ENCODE results near the gene PABPN1L. TPM values are rescaled to one million over a fixed set of nuclear protein-coding genes. Genes with fewer than 3 reads are reported as not detected.

PABPN1L gene
- total and polyA plus RNA-seq, 2 donors (not counting 3 experiments of a cell fraction or from before 2014, with no cell fraction given): not detected

DNA sequence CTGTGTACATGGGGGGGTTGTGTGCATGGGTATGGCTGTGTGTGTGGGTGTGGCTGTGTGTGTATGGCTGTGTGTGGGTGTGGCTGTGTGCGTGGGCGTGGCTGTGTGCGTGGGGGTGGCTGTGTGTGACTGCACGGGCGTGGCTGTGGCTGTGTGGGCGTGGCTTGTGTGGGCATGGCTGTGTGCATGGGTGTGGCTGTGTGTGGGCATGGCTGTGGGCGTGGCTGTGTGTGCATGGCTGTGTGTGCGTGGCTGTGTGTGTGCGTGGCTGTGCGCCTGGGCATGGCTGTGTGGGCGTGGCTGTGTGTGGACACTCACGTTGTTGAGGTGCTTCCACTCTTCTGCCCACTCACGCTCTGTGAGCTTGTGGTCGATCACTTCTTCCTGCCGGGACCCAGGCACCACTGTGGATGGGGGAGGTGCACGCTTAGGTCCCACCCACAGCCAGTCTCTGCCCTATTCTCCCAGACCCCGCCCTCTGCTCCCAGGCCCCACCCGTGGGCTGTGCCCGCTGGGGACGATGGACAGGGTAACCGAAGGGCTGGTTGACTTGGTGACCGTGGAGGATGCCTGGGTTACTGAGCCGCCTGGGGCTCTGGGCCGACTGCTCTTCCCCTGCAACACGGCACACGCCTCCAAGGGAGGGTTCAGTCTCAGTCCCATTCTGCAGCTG, 16.0 kb upstream of the PABPN1L start:
- no peak for DNase-seq (ENCODE audit: low read depth, low spot score)
- dilution Hi-C loops (cut with MboI; ENCODE audit: extremely low pct_ligation_motif_present, low sequenced_read_pairs): no loop called here
- CTCF ChIA-PET: no interaction called here
- H3K4me1 ChIP-seq (ENCODE audit: control insufficient read depth, extremely low read depth, insufficient read depth, low read length): no peaks in the 10 kb centered on the region
- H4K20me1 ChIP-seq (replicated peaks; ENCODE audit: control insufficient read depth, extremely low read depth, insufficient read depth, low read length): no peaks in the 10 kb centered on the region
- TF ChIP-seq EZH2 (IDR thresholded peaks at IDR 0.05; ENCODE audit: borderline replicate concordance, low read depth, low read length, severe bottlenecking): no peak
- TF ChIP-seq MYC (IDR thresholded peaks at IDR 0.05; ENCODE audit: low read depth, low read length): no peak
- no peak for TF ChIP-seq POLR2A (IDR thresholded peaks at IDR 0.05; ENCODE audit: low read depth, low read length)
- no peak for TF ChIP-seq POLR2AphosphoS5 (IDR thresholded peaks at IDR 0.05; ENCODE audit: insufficient read depth, low read depth, low read length)
- TF ChIP-seq FOS (IDR thresholded peaks at IDR 0.05; ENCODE audit: borderline replicate concordance, insufficient read depth, low read length): no peak
- no peak for TF ChIP-seq JUN (IDR thresholded peaks at IDR 0.05; ENCODE audit: borderline replicate concordance, insufficient read depth, insufficient read length, low read depth)
- TF ChIP-seq, protein P1, sequence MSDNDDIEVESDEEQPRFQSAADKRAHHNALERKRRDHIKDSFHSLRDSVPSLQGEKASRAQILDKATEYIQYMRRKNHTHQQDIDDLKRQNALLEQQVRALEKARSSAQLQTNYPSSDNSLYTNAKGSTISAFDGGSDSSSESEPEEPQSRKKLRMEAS (IDR thresholded peaks at IDR 0.05; ENCODE audit: insufficient read depth, insufficient read length): no peak
- no peak for TF ChIP-seq GATA2 (IDR thresholded peaks at IDR 0.05; ENCODE audit: insufficient read depth, insufficient read length, low read depth, low read length)
- TF ChIP-seq, protein P2, sequence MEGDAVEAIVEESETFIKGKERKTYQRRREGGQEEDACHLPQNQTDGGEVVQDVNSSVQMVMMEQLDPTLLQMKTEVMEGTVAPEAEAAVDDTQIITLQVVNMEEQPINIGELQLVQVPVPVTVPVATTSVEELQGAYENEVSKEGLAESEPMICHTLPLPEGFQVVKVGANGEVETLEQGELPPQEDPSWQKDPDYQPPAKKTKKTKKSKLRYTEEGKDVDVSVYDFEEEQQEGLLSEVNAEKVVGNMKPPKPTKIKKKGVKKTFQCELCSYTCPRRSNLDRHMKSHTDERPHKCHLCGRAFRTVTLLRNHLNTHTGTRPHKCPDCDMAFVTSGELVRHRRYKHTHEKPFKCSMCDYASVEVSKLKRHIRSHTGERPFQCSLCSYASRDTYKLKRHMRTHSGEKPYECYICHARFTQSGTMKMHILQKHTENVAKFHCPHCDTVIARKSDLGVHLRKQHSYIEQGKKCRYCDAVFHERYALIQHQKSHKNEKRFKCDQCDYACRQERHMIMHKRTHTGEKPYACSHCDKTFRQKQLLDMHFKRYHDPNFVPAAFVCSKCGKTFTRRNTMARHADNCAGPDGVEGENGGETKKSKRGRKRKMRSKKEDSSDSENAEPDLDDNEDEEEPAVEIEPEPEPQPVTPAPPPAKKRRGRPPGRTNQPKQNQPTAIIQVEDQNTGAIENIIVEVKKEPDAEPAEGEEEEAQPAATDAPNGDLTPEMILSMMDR (IDR thresholded peaks at IDR 0.05; ENCODE audit: extremely low read depth in 1 of 2, insufficient read depth in 1 of 2, low read depth in 1 of 2, low read length in 2 of 2): no peak
- no peak overlapping the region for H3K4me2 ChIP-seq (ENCODE audit: insufficient read depth, low read length)
- H3K9me1 ChIP-seq (replicated peaks; ENCODE audit: control insufficient read depth, extremely low read depth, insufficient read depth, low read length): no peaks in the 10 kb centered on the region
- no peak overlapping the region for H3K9ac ChIP-seq (replicated peaks; ENCODE audit: extremely low read depth, insufficient read depth, low read length)
- POLR2A ChIA-PET: no interaction called here
- no peaks in the 10 kb centered on the region for H3K27me3 ChIP-seq (ENCODE audit: control insufficient read depth in 2 of 2, insufficient read depth in 2 of 2, low read length in 2 of 2)
- H2AFZ ChIP-seq (ENCODE audit: low read depth, low read length): no peak overlapping the region
- BruUV-seq (replicated peaks): no TSS peak
- FAIRE-seq: no peak
- intact Hi-C loops (cut with micrococcal nuclease): no loop called here
- H3K79me2 ChIP-seq (ENCODE audit: control insufficient read depth, insufficient read depth, low read length): no peaks in the 10 kb centered on the region
- H3K27ac ChIP-seq (ENCODE audit: insufficient read depth, low read depth, low read length): no peak overlapping the region
- no peaks in the 10 kb centered on the region for H3K9me3 ChIP-seq (replicated peaks; ENCODE audit: control insufficient read depth, insufficient read depth, low read length)
- no peaks in the 10 kb centered on the region for H3K36me3 ChIP-seq (ENCODE audit: control insufficient read depth in 2 of 2, extremely low read depth in 1 of 2, insufficient read depth in 2 of 2, low read length in 2 of 2)
- H3K4me3 ChIP-seq (replicated peaks in 1 of 3; ENCODE audit: insufficient read depth in 1 of 3, low read depth in 1 of 3, low read length in 3 of 3): no peak overlapping the region

All from endothelial cell of umbilical vein (primary cell).